IMR-90 (cell line): Measurements from ENCODE around the gene TBX4. TPM values are rescaled to one million over a fixed set of nuclear protein-coding genes. Genes with fewer than 3 reads are reported as not detected.

Experiments
- ATAC-seq: fragments of 200-7000 bp; cut with Tn5 transposase; 2 replicates; pipeline ENCODE4 v1.9.1; 2020; ENCODE audit warnings: low read depth, mild to moderate bottlenecking, moderate library complexity
- BruUV-seq: library from RNA; stranded (reverse); fragments of 400-500 nt; replicated peaks from 2 replicates; lab custom pipeline; 2021; lab: Mats Ljungman, UMichigan
- CTCF ChIA-PET: fragments of 300-600 bp; formaldehyde crosslinking; extraction: SDS; loops from one replicate; lab custom pipeline; 2021; ENCODE audit warnings: antibody characterized with exemption; lab: Yijun Ruan, JAX
- POLR2A ChIA-PET: fragments of 300-600 bp; sonication (Branson Sonifier 250); formaldehyde crosslinking; loops from one replicate; lab custom pipeline; 2022; ENCODE audit warnings: antibody characterized with exemption; ENCODE audit not compliant: unreplicated experiment; lab: Charles Lee
- DNase-seq: peaks from one replicate; pipeline ENCODE4 v3.0.0; 2013
- H2AFZ ChIP-seq: replicated peaks from 2 replicates; pipeline ENCODE3; 2013; ENCODE audit warnings: low read length, mild to moderate bottlenecking; ENCODE audit not compliant: poor library complexity
- H2AK5ac ChIP-seq: 2 replicates; pipeline ENCODE4 v1.6.1; 2013; ENCODE audit warnings: low read depth, low read length, inconsistent platforms
- H2AK9ac ChIP-seq: replicated peaks from 2 replicates; pipeline ENCODE3; 2013; ENCODE audit warnings: mild to moderate bottlenecking, low read depth, low read length, moderate library complexity; ENCODE audit not compliant: poor library complexity
- H2BK120ac ChIP-seq: 2 replicates; pipeline ENCODE4 v1.6.1; 2013; ENCODE audit warnings: low read depth, low read length, inconsistent platforms
- H2BK15ac ChIP-seq: 3 replicates; pipeline ENCODE4 v1.6.1; 2013; ENCODE audit warnings: low read depth, low read length, inconsistent platforms
- H2BK20ac ChIP-seq: 2 replicates; pipeline ENCODE4 v1.6.1; 2013; ENCODE audit warnings: low read depth, mild to moderate bottlenecking, inconsistent platforms, low read length, moderate library complexity
- H2BK5ac ChIP-seq: 2 replicates; pipeline ENCODE4 v1.6.1; 2013; ENCODE audit warnings: mild to moderate bottlenecking, low read depth, low read length, inconsistent platforms; ENCODE audit not compliant: poor library complexity, severe bottlenecking
- H3K14ac ChIP-seq: replicated peaks from 2 replicates; pipeline ENCODE4 v1.6.1; 2013; ENCODE audit warnings: low read depth, low read length, inconsistent platforms
- H3K18ac ChIP-seq: 2 replicates; pipeline ENCODE4 v1.6.1; 2013; ENCODE audit warnings: low read depth, low read length, control low read depth
- H3K23ac ChIP-seq: 2 replicates; pipeline ENCODE4 v1.6.1; 2013; ENCODE audit warnings: low read depth, low read length, inconsistent platforms
- H3K27ac ChIP-seq: 2 replicates; pipeline ENCODE4 v1.5.1; 2013; ENCODE audit warnings: mild to moderate bottlenecking, control low read depth, low read length; ENCODE audit not compliant: insufficient read depth
- H3K27me3 ChIP-seq: 2 replicates; pipeline ENCODE4 v1.6.1; 2013; ENCODE audit warnings: low read length; ENCODE audit not compliant: control insufficient read depth, insufficient read depth
- H3K36me3 ChIP-seq: 2 replicates; pipeline ENCODE4 v1.6.1; 2013; ENCODE audit warnings: low read length, mixed read lengths; ENCODE audit not compliant: control insufficient read depth, insufficient read depth
- H3K4ac ChIP-seq: 2 replicates; pipeline ENCODE4 v1.6.1; 2013; ENCODE audit warnings: low read depth, low read length, inconsistent platforms
- H3K4me1 ChIP-seq: 2 replicates; pipeline ENCODE4 v1.6.1; 2013; ENCODE audit warnings: low read length, mixed read lengths; ENCODE audit not compliant: control insufficient read depth, insufficient read depth
- H3K4me2 ChIP-seq: 2 replicates; pipeline ENCODE4 v1.6.1; 2013; ENCODE audit warnings: low read depth, mild to moderate bottlenecking, control low read depth, low read length, moderate library complexity
- H3K4me3 ChIP-seq: 2 replicates; pipeline ENCODE4 v1.5.1; 2013; ENCODE audit warnings: low read depth, mild to moderate bottlenecking, control low read depth, low read length, moderate library complexity; ENCODE audit not compliant: insufficient read depth
- H3K56ac ChIP-seq: 2 replicates; pipeline ENCODE4 v1.6.1; 2013; ENCODE audit warnings: low read length, inconsistent platforms; ENCODE audit not compliant: insufficient read depth; ENCODE audit errors: extremely low read depth
- H3K79me1 ChIP-seq, 2 experiments: 2 replicates each; pipeline ENCODE4 v1.6.1; 2013; ENCODE audit warnings: low read length in 2 of 2, inconsistent platforms in 1 of 2, low read depth in 1 of 2
- H3K9ac ChIP-seq: 2 replicates; pipeline ENCODE4 v1.6.1; 2013; ENCODE audit warnings: low read depth, low read length, control low read depth
- H3K9me1 ChIP-seq: 2 replicates; pipeline ENCODE4 v1.6.1; 2013; ENCODE audit warnings: low read length, inconsistent platforms; ENCODE audit not compliant: insufficient read depth
- H3K9me3 ChIP-seq: 2 replicates; pipeline ENCODE4 v1.6.1; 2013; ENCODE audit warnings: low read length; ENCODE audit not compliant: control insufficient read depth, insufficient read depth
- H4K20me1 ChIP-seq: 2 replicates; pipeline ENCODE4 v1.6.1; 2013; ENCODE audit warnings: low read length, inconsistent platforms; ENCODE audit not compliant: insufficient read depth
- H4K5ac ChIP-seq: 2 replicates; pipeline ENCODE4 v1.6.1; 2013; ENCODE audit warnings: mild to moderate bottlenecking, low read depth, low read length, control low read depth
- H4K8ac ChIP-seq, 2 experiments: 2 replicates each; pipeline ENCODE4 v1.6.1; 2013; ENCODE audit warnings: low read depth in 2 of 2, low read length in 2 of 2, control low read depth in 1 of 2, inconsistent platforms in 1 of 2
- H4K91ac ChIP-seq: 2 replicates; pipeline ENCODE4 v1.6.1; 2013; ENCODE audit warnings: low read depth, low read length, inconsistent platforms; ENCODE audit not compliant: insufficient read depth
- BHLHE40 ChIP-seq: fragments of 150-350 bp; IDR thresholded peaks from 2 replicates; pipeline ENCODE4 v1.6.1; 2016; ENCODE audit warnings: mild to moderate bottlenecking, low read depth, low read length
- CEBPB ChIP-seq: IDR thresholded peaks from 2 replicates; pipeline ENCODE4 v1.6.1; 2012; ENCODE audit warnings: low read depth, low read length, improper control_type of control experiment
- CHD1 ChIP-seq: IDR thresholded peaks from 2 replicates; pipeline ENCODE4 v1.6.1; 2012; ENCODE audit warnings: low read depth, low read length, improper control_type of control experiment
- CTCF ChIP-seq: conservative IDR thresholded peaks from 2 replicates; pipeline ENCODE4 v1.5.1; 2012; ENCODE audit warnings: mild to moderate bottlenecking, low read depth, low read length, improper control_type of control experiment
- MXI1 ChIP-seq: IDR thresholded peaks from 2 replicates; pipeline ENCODE4 v1.6.1; 2012; ENCODE audit warnings: low read depth, mild to moderate bottlenecking, low read length, moderate library complexity, borderline replicate concordance
- NFE2L2 ChIP-seq: fragments of 150-350 bp; IDR thresholded peaks from 2 replicates; pipeline ENCODE4 v1.6.1; 2016; ENCODE audit warnings: low read depth, mild to moderate bottlenecking, low read length
- RFX5 ChIP-seq: IDR thresholded peaks from 2 replicates; pipeline ENCODE4 v1.8.0; 2012; ENCODE audit warnings: low read depth, mild to moderate bottlenecking, low read length, moderate library complexity
- SMC3 ChIP-seq: fragments of 150-350 bp; IDR thresholded peaks from 2 replicates; pipeline ENCODE4 v1.6.1; 2016; ENCODE audit warnings: low read depth, mild to moderate bottlenecking, antibody characterized with exemption, low read length, moderate library complexity
- USF2 ChIP-seq: fragments of 150-350 bp; IDR thresholded peaks from 2 replicates; pipeline ENCODE4 v1.6.1; 2017; ENCODE audit warnings: mild to moderate bottlenecking, antibody characterized with exemption, low read length, low read depth
- WGBS, 2 experiments: methylation state at CpG; one replicate each; pipeline versions ENCODE4 v1.1.5 to v1.1.7; 2013; ENCODE audit warnings: missing lambda C conversion rate in 2 of 2; ENCODE audit not compliant: insufficient read length in 1 of 2; ENCODE audit errors: extremely low coverage in 2 of 2; 5-methylcytosine and 5-hydroxymethylcytosine counted together
- dilution Hi-C: fragments of 300-500 bp; cut with HindIII; formaldehyde crosslinking; loops from one replicate; pipeline ENCODE4 v1.14.3; 2018; ENCODE audit warnings: low sequenced_read_pairs; ENCODE audit not compliant: unreplicated experiment
- in situ Hi-C: fragments of 300-500 bp; cut with MboI; formaldehyde crosslinking; loops from 3 replicates; pipeline ENCODE4 v1.14.3; 2019; ENCODE audit warnings: low sequenced_read_pairs, inconsistent platforms, mixed read lengths
- intact Hi-C: fragments of 100-400 bp; cut with micrococcal nuclease; formaldehyde crosslinking; loops from 2 replicates; pipeline ENCODE4 v1.10.0; 2022
- polyA plus RNA-seq, 3 experiments: library from polyadenylated mRNA; depleted of rRNA; stranded (reverse); fragments of >200 nt; gene quantifications; 2 replicates each; pipeline ENCODE4 v1.2.3, GENCODE V29; 2012; ENCODE audit warnings: low replicate concordance in 1 of 3
- total RNA-seq: library from RNA; depleted of rRNA; stranded (reverse); fragments of >200 nt; gene quantifications from 2 replicates; pipeline ENCODE4 v1.2.3, GENCODE V29; 2012

TBX4 gene
- total and polyA plus RNA-seq, 2 of the 4 experiments (the other 2 are of a cell fraction), result 0.05 TPM; not detected in 1

- no peak overlapping the region; the same call in 1 of the 2 replicates for H3K9ac ChIP-seq
- in situ Hi-C loops (no loop called here), intact Hi-C loops (no loop called here), dilution Hi-C loops (no loop called here)
- ATAC-seq, result peak; percentile 70
- no peak overlapping the region for H4K5ac ChIP-seq
- H4K20me1 ChIP-seq, result no peaks in the 10 kb centered on the region
- 0 out of 2 replicates have a peak overlapping the region, but pooled peaks have one; percentile 19 for H3K14ac ChIP-seq
- ChIA-PET POLR2A (no interaction called here), CTCF (interaction anchor here (0.6 to 1.0 kb wide), 3 partner anchors 88 to 368 kb away, joined by 3 read pairs; no protein-coding TSS in a partner anchor)
- H3K36me3 ChIP-seq, result no peaks in the 10 kb centered on the region
- H3K27ac ChIP-seq, result no peak overlapping the region
- H3K4me1 ChIP-seq, result peaks cover 4% of the 10 kb centered on the region
- no peak overlapping the region for H2BK5ac ChIP-seq
- no peak overlapping the region for H2BK20ac ChIP-seq
- H3K79me1 ChIP-seq, result no peaks in the 10 kb centered on the region
- H3K27me3 ChIP-seq, result peaks cover 65% of the 10 kb centered on the region
- peak overlapping the region; percentile 89 for H3K4me2 ChIP-seq
- H4K8ac ChIP-seq, result no peak overlapping the region
- no peaks in the 10 kb centered on the region; the same call in 1 of the 2 replicates for H3K9me1 ChIP-seq
- H3K9me3 ChIP-seq, result peaks cover 6% of the 10 kb centered on the region
- no peak overlapping the region for H3K23ac ChIP-seq
- peak overlapping the region; percentile 25; the same call in 1 of the 2 replicates for H3K4me3 ChIP-seq
- H3K4ac ChIP-seq, result no peak overlapping the region
- no peak overlapping the region for H2BK15ac ChIP-seq
- BruUV-seq, result no TSS peak
- no peak overlapping the region for H4K91ac ChIP-seq
- H3K18ac ChIP-seq, result no peak overlapping the region
- peak overlapping the region; percentile 83 for H2AFZ ChIP-seq
- H2AK5ac ChIP-seq, result 0 out of 2 replicates have a peak overlapping the region, but pooled peaks have one; percentile 40
- H2AK9ac ChIP-seq, result peak overlapping the region; percentile 34
- no peak for DNase-seq
- H3K56ac ChIP-seq, result no peak overlapping the region
- no peak overlapping the region for H2BK120ac ChIP-seq
- TF ChIP-seq CHD1 (no peak), CEBPB (no peak), RFX5 (no peak), BHLHE40 (no peak), MXI1 (no peak), SMC3 (no peak), NFE2L2 (no peak), CTCF (no peak), USF2 (no peak)
- WGBS, 2 experiments, result 11% methylated on average over 24 of the region's 55 CpGs; no CpG with 5 or more reads in 1 of the 2 experiments
Measured at GRCh38 chr17:61461967-61462718, 9.9 kb downstream of the TBX4 start.
